ENCODE measurements around the gene PHACTR1. TPM values are rescaled to one million over a fixed set of nuclear protein-coding genes. Genes with fewer than 3 reads are reported as not detected.

The PHACTR1 gene
- total RNA-seq, 2 donors from 2014 or later: 2.8 to 6.3 TPM

- DNase-seq: no peak
- no peaks in the 10 kb centered on the region for H3K9me3 Mint-ChIP-seq
- Histone ChIP-seq H3K9ac (ENCODE audit: extremely low read depth, low read length, poor library complexity, severe bottlenecking) (no peak overlapping the region), H3K27ac (ENCODE audit: low read depth, low read length) (no peak overlapping the region), H3K4me1 (ENCODE audit: control insufficient read depth, insufficient read depth, low read length) (no peaks in the 10 kb centered on the region), H3K36me3 (ENCODE audit: control insufficient read depth, insufficient read depth, low read length) (no peaks in the 10 kb centered on the region), H3K4me3 (ENCODE audit: low read length) (no peak overlapping the region), H3K27me3 (ENCODE audit: control insufficient read depth, insufficient read depth, low read length, poor library complexity, severe bottlenecking) (no peaks in the 10 kb centered on the region), H3K9me3 (ENCODE audit: control insufficient read depth, low read length) (no peaks in the 10 kb centered on the region)
- TF ChIP-seq CTCF (conservative IDR thresholded peaks at IDR 0.05): peak; percentile 55
- peaks cover 14% of the 10 kb centered on the region for H3K4me1 Mint-ChIP-seq
- H3K36me3 Mint-ChIP-seq (ENCODE audit: low read depth): no peaks in the 10 kb centered on the region
- H3K27ac Mint-ChIP-seq: no peak overlapping the region
- WGBS, 2 experiments (ENCODE audit: insufficient coverage in 1 of 2, insufficient read length in 1 of 2): 95 to 100% methylated on average over 1 to 2 of the region's 2 CpGs
- no peaks in the 10 kb centered on the region for H3K27me3 Mint-ChIP-seq (ENCODE audit: insufficient read depth)
- H3K4me3 Mint-ChIP-seq: no peak overlapping the region
Observed at GRCh38 chr6:13147782-13148181, 431.2 kb downstream of the PHACTR1 start.

GRCh38 chr6:13152764-13153163 is 436.2 kb downstream of the PHACTR1 start:
- no peak for TF ChIP-seq CTCF (conservative IDR thresholded peaks at IDR 0.05)
- no peaks in the 10 kb centered on the region for H3K4me1 ChIP-seq (ENCODE audit: control insufficient read depth, insufficient read depth, low read length)
- no peaks in the 10 kb centered on the region for H3K36me3 ChIP-seq (ENCODE audit: control insufficient read depth, insufficient read depth, low read length)
- peak; percentile 53 for DNase-seq
- no peak overlapping the region for H3K4me3 Mint-ChIP-seq
- H3K27me3 ChIP-seq (ENCODE audit: control insufficient read depth, insufficient read depth, low read length, poor library complexity, severe bottlenecking): no peaks in the 10 kb centered on the region
- no peak overlapping the region for H3K27ac ChIP-seq (ENCODE audit: low read depth, low read length)
- no peaks in the 10 kb centered on the region for H3K9me3 Mint-ChIP-seq
- H3K4me1 Mint-ChIP-seq: peaks cover 10% of the 10 kb centered on the region
- H3K27me3 Mint-ChIP-seq (ENCODE audit: insufficient read depth): no peaks in the 10 kb centered on the region
- H3K9me3 ChIP-seq (ENCODE audit: control insufficient read depth, low read length): no peaks in the 10 kb centered on the region
- H3K27ac Mint-ChIP-seq: no peak overlapping the region
- WGBS, 2 experiments (ENCODE audit: insufficient coverage in 1 of 2, insufficient read length in 1 of 2): 29 to 62% methylated on average over 2 to 4 of the region's 4 CpGs
- H3K9ac ChIP-seq (ENCODE audit: extremely low read depth, low read length, poor library complexity, severe bottlenecking): no peak overlapping the region
- no peak overlapping the region for H3K4me3 ChIP-seq (ENCODE audit: low read length)
- no peaks in the 10 kb centered on the region for H3K36me3 Mint-ChIP-seq (ENCODE audit: low read depth)

- Mint-ChIP-seq H3K27me3 (ENCODE audit: insufficient read depth) (no peaks in the 10 kb centered on the region), H3K27ac (no peak overlapping the region), H3K9me3 (no peaks in the 10 kb centered on the region), H3K4me3 (no peak overlapping the region), H3K36me3 (ENCODE audit: low read depth) (no peaks in the 10 kb centered on the region), H3K4me1 (no peaks in the 10 kb centered on the region)
- no peak for DNase-seq
- H3K27me3 ChIP-seq (ENCODE audit: control insufficient read depth, insufficient read depth, low read length, poor library complexity, severe bottlenecking): no peaks in the 10 kb centered on the region
- no peak overlapping the region for H3K27ac ChIP-seq (ENCODE audit: low read depth, low read length)
- H3K36me3 ChIP-seq (ENCODE audit: control insufficient read depth, insufficient read depth, low read length): peaks cover 9% of the 10 kb centered on the region
- WGBS, 2 experiments (ENCODE audit: insufficient coverage in 1 of 2, insufficient read length in 1 of 2): 91 to 93% methylated on average over 7 to 8 of the region's 8 CpGs
- no peak for TF ChIP-seq CTCF (conservative IDR thresholded peaks at IDR 0.05)
- no peak overlapping the region for H3K9ac ChIP-seq (ENCODE audit: extremely low read depth, low read length, poor library complexity, severe bottlenecking)
- no peak overlapping the region for H3K4me3 ChIP-seq (ENCODE audit: low read length)
- H3K4me1 ChIP-seq (ENCODE audit: control insufficient read depth, insufficient read depth, low read length): no peaks in the 10 kb centered on the region
- no peaks in the 10 kb centered on the region for H3K9me3 ChIP-seq (ENCODE audit: control insufficient read depth, low read length)
Observed at GRCh38 chr6:13156381-13156780, 439.8 kb downstream of the PHACTR1 start.
